NCI-H2227 treated with DMSO at 0.1 percent for 48 hours (cell line): ENCODE data around the gene KREMEN1.
A peak's percentile ranks its signal among the peaks of the same experiment; 100 is the strongest.
"Not testable (repeated sequence)": the region's sequence is repeated elsewhere in the genome, so short reads cannot be mapped to it uniquely, and the experiment has no call there.

Source experiments
- DNase-seq: peaks from one replicate; lab custom pipeline; 2025; lab: John Stamatoyannopoulos, UW

KREMEN1 gene, protein sequence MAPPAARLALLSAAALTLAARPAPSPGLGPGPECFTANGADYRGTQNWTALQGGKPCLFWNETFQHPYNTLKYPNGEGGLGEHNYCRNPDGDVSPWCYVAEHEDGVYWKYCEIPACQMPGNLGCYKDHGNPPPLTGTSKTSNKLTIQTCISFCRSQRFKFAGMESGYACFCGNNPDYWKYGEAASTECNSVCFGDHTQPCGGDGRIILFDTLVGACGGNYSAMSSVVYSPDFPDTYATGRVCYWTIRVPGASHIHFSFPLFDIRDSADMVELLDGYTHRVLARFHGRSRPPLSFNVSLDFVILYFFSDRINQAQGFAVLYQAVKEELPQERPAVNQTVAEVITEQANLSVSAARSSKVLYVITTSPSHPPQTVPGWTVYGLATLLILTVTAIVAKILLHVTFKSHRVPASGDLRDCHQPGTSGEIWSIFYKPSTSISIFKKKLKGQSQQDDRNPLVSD

DNA sequence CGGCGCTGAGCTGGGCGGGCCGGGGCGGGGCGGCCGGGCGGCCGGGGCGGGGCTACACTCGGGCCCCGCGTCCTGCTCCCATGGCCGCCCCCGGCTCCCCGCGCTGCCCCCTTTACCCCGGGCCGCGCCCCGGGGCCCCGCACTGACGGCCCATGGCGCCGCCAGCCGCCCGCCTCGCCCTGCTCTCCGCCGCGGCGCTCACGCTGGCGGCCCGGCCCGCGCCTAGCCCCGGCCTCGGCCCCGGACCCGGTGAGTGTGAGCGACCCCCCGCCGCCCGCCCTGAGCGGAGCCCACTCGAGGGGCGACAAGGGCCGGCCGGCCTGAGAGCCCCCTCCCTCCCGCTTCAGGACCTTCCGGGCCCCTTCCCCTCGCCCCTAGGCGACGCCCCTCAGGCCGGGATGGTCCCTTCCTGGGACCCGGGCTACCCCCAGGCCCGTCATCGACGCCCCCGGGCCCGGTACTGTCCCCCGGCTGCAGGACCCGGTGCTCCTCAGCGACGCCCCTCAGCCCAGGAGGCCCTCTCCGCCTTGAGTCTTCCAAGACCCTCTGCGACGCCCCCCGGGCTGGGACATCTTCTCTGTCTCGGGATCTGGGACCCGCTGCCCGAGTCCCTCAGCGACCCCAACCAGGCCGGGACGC is at the start of gene KREMEN1:
TSS of gene KREMEN1 (plus strand) at position 57 of the 639 bp plus-strand sequence. CDS start at position 153, 96 bp downstream.
- DNase-seq = no peak

DNA sequence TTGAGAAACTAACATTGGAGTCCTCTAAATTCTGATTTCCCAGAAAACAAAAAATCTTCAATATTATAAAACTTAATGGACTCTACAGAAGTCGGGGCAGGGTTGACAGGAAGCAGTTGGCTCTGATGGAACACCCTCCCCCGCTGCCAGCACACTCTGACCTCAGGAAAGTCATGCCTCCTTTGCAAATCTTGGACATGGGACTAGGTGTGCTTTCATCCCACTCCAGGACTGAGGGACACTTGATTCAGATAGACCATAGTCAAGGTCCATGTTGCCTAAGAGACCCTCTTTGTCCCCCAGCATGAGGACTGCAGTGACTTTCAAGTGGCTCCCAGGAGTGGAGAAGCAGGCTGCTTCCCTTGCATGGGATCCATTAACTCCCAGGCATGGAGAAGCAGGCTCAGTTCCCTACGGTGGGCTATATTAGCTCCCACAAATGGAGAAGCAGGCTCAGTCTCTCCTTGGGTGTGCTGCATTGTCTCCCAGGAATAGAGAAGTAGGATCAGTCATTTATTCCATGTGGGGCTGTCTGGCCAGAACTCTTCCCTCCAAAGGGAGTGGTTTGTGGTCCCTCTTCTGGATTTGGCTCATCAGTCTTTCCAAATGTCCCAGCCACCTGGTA is 49.6 kb upstream of the KREMEN1 start:
- DNase-seq = no peak

DNA sequence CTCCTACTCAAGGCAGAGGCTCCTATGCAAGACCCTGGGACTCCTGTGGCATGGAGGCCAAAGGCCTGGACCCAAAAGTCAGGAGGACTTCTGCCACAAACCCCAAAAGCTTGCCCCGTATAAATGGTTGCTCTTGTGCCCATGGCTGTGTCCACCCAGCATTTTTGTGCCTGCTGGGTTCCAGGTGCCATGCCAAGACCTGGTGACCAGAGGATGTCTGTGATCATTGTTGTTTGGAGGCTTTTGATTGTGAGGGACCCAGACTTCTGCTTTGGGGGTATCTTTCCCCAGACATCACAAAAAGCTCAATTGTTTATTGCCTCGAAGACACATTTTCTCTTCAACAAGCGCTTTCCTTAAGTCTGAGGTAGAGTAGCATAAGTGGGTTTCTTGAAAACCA is 46.3 kb upstream of the KREMEN1 start:
- DNase-seq = no peak

DNA sequence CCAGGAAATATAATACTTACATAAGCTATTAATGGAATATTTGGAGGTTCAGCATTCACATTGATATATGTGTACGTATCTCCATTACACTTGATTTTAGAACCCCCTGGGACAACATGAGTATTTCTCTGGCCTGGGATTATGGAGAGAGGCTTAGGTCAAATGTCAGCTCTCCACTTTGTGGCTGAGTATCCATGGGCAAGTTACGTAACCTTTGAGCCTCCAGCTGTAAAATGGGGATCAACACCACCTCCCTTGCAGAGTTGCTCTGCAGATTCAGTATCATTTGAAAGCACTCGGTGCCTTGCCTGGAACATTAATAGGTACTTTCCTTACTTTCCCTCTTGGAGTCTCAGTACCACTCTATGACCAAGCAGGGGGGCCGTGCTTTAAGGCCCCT is 44.4 kb upstream of the KREMEN1 start:
- DNase-seq = no peak

DNA sequence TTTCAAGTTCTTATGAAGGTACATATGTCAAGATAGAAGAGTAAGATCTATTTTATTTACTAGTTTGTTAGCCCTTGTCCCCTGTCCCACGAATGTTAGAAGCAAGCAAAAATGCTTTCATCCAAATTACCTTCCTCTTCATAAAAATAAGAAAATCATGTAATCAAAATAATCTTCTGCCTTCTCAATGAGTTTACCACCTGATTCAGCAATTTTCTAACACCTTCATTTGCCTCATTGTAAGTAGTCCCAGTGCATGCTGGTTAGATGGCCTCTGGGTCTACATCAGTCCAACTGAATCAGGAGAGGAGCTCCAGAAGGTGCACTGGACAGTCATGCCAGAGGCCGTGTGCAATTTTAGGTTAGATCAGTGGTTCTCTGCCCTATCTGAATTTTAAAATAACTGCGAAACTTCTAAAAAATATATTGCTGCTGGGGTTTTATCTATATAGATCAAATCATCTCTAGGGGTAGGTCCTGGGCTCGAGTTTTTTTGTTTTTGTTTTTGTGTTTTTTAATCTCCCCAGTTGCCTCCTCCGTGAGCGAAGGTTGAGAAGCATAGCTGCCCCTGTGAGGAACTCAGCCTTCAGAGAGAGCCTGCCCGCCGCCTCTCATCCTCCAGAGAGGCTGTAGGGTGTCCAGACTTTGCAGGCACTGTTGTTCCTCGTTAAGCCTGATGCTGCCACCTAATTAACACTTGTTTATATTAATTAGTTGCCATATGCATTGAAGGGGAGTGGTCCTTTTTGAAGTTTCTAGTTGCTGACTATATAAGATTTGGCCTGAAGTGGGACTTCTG is 43.4 kb upstream of the KREMEN1 start:
- no peak for DNase-seq

DNA sequence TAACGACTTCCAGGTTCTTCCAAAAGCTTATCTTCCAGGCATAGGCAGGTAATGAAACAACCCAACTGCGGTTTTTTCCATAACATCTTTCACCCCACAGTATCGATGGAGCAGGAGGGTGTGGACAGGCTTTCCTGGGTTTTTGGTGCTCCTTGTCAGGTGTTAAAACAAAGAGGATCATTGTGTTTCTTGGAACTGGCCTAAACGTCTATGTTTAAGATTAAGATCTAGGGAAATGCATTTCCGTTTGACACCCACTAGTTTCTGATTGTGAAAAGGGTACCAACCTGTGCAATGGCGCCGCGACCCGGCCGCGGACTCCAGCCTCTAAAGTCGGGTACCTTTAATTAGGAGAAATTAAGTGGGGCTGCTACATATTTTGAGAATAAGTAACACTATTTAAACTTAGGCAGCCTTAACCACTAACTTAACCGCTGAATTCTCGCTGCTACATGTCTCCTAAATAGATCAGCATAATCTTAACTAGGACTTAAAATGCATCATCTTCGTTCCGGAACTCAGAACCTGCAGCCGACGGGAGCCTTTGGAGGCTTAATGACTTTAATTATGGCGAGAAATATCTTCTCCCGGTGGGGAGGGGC is 42.7 kb upstream of the KREMEN1 start:
- no peak for DNase-seq

DNA sequence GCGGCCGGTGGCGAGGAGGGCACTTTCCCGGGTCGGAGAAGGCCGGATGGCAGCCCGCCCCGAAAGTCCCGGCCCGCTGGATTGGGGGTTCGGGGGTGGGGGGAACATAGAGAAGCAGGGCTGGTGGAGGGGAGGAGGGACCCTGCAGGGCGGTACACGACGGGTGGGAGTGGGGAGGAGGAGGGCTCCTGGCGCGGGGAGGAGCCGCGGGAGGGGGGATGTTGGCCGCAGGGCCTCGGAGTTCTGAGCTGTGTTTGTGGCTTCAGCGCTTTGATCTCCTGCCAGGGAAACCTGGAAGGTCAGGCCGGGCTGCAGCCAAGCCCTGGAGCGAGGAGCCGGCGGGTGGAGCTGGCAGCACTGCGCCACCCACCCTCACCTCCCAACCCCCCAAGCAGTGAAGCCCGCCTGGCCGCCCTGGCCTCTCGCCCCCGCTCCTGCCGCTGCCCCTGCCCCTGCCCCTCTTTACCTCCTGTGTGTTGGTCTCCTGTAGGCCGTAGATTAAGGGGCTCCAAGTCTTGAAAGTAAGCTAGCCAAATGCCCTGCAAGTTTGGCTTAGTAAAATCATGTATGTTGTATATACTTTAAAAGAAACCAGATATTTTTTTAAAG is 42.1 kb upstream of the KREMEN1 start:
- DNase-seq = no peak

DNA sequence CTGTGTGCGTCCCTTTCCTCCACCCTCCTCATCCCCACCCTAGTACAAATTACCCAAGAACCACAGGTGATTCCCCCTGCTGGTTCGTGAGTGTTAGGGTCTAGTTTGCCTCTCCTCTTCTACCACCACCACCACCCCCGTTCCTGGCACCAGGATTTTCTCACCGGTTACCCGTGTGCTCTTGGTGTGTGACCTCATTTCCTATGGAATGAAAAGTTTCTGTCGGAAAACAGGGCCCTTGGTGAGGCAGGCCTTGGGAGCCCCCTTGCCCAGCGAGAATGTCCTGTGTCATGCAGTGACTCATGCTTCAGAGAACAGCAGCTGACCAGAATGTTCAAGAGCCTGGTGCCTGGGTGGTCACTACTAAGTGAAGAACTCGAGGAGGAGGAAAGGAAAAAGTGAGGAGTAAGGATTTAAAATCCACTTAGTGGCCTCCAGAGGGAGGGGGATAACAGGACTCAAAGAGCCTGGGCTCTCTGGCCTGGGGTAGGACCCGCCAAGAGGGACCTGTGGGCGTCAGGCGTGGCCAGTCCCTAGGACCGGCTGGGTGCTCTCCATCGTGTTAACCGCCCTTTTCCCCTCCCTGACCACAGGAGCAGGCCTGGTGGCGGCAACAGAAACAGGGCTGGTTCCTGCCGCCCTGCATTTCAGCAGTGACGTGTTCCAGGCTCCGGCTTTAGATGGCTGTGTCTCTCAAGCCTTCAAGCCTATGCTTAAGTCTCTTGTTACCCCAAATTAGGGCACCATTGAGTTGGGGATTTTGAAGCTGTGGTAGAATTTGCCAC is 41.4 kb upstream of the KREMEN1 start:
- DNase-seq = no peak

DNA sequence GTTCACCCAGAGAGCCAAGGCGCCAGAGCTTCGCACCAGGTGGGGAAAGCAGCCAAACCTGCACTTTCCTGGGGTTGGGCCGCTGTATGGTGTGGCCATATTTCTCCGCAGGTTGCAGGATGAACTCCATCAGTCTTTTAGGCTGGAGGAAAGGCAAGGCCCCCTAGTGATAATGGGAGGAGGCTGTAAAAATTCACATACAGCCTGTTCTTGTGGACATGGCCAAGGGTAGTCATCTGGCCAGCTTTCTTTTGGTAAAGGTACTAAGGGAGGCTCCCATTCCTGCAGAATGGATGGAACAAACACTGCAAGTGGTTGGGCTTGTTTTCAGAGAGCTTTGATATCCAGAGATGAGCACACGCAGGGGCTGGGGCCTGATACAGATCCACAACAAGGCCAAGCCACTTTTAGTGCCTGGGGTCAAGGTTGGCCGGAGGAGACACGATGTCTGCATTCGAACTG is 40.8 kb upstream of the KREMEN1 start:
- DNase-seq = no peak

DNA sequence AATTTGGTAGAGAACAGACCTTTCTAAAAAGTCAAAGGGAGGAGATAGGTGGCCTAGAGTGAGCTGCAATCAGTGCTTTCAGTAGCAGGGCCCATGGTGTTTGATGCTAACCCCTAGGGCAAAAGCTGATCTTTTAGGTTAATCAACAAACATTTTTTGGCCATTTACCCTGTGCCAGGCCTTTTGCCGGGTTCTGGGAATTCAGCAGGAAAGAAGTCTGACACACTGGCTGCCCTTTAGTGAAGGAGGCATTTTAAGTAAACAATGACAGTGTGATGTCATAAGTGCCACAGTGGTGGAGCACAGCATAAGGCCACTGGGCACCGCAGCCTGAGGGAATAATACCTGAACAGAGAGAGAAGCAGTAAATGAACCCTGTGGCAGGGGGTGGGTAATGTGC is 40.3 kb upstream of the KREMEN1 start:
- no peak for DNase-seq

DNA sequence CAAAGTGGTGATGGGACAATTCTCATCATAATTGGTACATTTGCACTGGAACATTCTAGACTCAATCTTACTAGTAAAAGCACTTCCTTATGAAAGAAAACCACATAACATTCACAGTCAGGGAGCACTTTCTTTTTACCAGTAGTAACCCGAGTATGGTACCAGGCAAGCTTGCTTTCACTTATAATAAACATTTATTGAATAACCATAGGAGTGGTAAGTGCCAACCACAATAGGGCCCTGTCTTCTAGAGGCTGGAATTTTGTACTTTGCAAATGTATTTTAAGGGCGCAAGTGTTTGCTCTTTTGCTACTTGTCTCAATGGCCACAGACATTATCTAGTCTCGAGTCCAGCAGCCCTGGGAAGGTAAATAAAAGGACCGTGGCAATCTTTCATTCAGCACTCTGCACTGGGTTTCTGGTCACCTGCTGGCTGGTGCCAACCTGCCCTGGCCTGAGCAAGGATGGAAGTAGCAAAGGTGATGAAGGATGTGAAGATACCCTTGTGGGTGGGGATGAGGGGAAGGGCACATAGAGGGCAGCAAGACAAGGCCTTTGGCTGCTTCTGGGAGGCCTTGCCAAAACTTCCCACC is 35.4 kb upstream of the KREMEN1 start:
- DNase-seq = no peak

DNA sequence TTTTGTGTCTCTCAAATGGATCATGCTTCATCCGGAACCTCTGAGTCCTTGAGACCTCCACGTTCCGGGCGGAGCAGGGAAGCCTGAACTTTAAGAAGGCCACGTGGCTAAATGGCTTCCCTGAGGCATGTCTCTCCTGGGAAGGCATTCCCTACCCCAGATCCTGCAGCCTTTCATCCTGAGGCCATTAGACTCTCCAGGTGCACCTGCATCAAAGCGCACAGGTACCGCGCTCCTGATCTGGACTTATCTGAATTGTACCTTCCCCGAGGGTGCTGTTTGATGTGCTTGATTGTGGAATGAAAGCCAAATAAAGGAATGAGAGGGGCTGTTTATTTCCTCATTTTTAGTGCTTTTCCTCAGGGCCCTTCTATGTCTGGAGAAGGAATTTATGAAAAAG is 33.7 kb upstream of the KREMEN1 start:
- DNase-seq = no peak

DNA sequence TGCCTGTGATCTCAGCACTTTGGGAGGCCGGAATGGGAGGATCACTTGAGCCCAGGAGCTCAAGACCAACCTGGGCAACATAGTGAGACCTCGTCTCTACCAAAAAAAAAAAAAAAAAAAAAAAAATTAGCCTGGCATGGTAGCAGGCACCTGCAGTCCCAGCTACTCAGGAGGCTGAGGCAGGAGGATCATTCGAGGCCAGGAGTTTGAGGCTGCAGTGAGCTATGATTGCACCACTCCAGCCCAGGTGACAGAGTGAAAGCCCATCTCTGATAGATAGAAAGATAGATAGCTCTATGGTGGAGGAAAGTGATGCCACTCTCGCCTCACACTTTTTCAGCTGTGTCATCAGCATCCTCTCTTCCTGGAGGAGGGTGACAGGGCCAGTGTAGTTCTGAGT is 33.2 kb upstream of the KREMEN1 start:
- DNase-seq = not testable (repeated sequence)

DNA sequence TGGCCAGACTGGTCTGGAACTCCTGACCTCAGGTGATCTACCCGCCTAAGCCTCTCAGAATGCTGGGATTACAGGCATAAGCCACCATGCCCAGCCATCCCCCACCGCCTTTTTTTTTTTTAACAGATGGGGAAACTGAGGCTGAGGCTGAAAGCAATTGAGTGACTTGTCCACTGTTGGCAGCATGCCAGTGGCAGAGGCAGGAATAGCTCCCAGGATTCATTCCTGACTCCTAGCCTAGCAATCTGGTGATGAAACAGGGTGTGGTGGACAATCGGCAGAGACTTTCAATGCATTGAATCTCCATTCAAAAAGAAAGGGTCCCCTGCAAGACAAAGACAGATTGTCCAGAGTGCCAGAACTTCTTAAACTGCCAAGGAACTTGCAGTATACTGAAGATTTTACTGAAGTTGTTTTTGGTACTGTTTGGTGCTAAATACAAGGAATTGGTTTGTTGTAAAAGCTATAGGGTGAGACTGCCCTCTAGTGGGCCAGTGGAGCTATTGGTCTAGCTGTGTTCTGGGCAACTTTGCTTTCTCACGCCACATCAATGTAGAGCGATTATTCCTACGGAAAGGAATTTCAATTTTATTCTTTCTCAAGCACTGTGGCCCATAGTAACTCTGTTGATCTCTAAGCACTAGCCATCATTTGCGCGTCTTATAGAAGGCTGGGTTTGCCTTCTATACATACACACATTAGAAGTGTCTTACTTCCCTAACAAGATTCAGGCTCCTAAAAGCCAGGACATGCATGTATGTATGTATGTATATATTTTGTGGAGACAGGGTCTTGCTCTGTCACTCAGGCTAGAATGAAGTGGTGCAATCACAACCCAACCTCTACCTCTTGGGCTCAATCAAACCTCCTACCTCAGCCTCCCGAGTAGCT is 32.2 kb upstream of the KREMEN1 start:
- DNase-seq = peak; percentile 56

DNA sequence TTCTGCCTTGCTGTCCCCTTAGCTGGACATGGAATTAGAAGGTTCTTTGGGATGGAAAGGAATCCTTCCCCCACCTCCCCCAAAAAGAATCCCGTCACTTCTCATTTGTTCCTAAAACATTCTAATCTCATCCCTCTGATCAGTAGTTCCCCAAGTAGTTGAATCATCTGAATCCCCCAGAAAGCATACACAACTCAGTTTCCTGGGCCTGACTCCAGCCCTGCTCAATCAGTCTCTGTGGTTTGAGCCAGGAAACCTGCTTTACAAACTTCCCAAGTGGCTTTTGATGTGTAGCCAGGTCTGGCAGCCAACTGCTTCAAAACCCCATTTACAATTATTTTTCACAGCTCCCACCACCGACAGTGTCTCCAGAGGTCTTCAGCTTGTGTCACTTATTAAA is 31.4 kb upstream of the KREMEN1 start:
- DNase-seq = no peak

DNA sequence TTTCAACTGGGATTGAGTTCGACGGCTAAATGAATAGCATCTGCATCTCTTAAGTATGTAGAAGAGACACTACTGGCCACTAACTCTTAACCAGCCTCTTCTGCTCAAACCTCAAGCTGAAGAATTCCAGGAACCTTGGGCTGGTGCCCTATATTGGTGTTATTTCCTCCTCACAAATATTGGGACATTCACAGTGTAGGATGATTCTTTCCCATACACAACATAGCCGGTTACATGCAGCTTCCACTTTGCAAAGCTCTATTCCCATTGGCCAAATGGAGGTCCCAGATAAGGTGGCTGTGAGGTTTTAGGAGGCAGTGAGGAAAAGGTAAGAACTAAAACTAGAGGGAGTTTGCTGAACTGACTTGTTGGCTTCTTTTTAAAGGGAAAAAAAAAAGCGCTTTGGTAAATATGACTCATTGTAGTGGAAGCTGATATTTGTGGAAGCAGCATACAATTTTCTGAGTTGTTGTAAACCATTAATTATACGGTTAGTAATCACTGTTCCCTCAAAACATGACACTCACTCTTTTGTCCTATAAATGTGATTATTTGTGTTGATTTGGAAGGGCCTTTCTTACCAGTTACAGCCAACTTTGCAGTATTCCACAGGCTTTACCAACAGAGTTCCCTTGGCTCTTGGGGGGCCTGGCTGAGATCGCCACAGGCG is 28.8 kb upstream of the KREMEN1 start:
- DNase-seq = no peak

DNA sequence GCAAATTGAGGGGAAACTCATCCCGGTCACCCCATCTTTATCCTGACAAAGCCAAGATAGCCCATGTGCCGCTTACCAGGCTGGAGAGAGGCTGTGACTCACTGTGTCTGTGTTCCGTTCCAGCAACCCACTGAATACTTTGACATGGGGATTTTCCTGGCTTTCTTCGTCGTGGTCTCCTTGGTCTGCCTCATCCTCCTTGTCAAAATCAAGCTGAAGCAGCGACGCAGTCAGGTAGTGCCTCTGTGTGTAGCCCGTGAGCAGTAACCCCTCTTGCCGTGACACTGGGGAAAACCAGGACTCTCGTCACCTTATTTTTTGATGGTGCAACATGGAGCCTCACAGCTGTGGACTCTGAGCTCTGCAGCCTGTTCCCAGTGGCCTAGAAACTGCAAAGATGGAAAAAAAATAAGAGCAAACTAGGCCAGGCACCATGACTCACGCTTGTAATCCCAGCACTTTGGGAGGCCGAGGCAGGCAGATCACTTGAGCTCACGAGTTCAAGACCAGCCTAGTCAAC is 28.1 kb upstream of the KREMEN1 start:
- DNase-seq = no peak
